NOMO-1 treated with DMSO at 0.1 percent for 48 hours (cell line): Measurements from ENCODE around the gene MYOM1.
"Not testable (repeated sequence)": the region's sequence is repeated elsewhere in the genome, so short reads cannot be mapped to it uniquely, and the experiment has no call there.

ENCODE experiments used
- DNase-seq: peaks from one replicate; lab custom pipeline; 2025; ENCODE audit not compliant: unreplicated experiment; lab: John Stamatoyannopoulos, UW

The MYOM1 gene

DNA sequence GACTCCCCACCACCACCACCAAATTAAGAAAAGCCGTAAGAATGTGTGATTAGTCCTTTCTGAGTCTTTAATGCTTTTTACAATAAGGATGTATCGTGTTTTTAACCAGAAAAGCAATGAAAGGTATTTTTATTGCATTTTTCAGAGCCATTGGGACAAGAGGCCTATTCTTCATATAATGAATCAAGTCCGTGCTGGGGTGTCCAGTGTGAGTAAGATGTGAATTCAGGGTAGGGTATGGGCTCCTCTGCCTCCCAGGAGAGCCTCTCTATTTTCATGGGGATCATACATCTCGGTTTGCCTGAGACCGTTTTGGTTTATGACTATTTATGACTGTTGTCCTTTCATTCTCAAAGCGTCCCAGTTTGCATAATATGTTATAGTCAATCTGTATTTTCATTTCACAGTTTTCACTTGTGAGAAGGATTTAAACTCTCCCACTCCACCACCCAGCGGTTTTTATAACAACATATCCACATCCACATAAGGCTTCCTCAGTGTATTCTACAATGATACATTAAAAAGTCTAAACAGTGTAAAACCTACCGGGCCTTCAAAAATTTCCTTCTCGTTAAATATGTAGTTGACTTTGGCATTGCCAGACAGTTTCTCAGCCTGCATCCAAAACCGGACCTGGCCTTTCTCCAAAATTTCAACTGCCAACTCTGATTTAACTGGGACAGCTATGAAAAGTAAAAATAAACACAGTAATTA, 126.0 kb downstream of the MYOM1 start:
- no peak for DNase-seq

DNA sequence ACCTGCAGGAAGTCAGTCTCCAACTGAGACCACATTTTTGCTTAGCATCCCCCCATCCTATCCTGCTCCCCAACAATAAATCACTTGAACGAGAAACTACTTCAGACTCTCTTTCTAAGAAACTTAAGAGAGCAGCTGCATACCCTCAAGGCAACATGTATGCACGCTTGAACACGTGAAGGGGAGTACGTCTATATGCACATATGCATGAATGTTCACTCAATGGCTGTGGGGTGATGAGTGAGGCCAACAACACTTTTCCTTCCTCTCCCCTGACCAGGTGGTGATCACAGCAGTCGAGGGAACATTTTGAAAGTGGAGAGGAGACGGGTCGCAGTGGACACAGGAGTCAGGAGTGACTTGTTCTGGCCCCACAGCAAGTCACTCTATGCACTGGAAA, 127.0 kb downstream of the MYOM1 start:
- no peak for DNase-seq

DNA sequence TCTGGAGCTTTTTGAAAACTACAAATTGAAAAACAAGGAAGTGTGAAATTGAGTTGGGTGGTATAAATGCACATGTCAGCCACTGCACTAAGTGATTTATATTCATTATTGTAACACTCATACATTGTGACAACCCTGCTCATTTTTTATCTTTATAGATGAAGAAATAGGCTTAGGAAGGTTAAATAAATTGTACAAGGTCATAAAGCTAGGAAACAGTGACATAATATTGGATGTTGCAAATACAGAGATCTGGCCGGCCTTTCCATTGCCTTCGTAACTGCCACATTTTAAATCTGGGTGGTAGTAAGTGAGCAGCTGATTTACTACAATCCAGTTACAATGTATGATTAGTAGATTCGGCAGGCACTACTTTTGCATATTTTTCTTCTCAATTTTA, 130.2 kb downstream of the MYOM1 start:
- peak; percentile 83 for DNase-seq

DNA sequence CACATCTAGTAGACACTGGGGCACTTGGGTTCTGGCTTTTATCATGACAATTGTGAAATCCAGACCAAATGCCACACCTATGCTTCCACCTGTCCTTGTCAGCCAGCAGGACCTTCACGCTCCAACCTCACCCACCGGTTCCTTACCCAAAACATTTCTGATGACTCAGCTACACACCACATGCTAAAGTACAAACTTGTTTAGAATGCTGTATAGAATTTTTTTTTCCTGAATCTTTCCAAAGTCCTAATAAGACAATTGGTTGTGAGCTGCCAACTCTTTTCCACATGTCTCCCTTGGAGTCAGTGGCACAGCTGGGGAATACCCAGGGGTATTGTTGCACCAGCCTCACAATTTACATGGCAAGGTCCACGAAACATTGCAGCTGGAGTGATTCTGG, 131.3 kb downstream of the MYOM1 start:
- no peak for DNase-seq

DNA sequence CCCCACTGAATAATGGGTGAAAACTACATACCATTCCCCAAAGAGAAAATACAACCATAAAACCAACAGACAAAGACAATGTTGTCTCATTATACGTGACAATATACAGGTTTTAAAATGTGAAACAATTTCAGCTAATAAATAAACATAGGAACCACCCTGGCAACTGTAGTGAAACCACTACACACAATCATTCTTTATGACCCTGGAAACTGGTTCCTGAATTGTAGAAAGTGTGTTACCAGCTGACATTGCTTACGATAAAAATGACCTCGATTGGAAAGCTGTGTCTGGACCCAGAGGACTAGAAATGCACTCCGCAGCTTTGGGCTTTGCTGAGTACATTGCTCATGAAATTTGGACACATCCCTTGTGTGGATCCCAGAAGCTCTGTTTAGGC, 132.9 kb downstream of the MYOM1 start:
- DNase-seq, result peak; percentile 42

DNA sequence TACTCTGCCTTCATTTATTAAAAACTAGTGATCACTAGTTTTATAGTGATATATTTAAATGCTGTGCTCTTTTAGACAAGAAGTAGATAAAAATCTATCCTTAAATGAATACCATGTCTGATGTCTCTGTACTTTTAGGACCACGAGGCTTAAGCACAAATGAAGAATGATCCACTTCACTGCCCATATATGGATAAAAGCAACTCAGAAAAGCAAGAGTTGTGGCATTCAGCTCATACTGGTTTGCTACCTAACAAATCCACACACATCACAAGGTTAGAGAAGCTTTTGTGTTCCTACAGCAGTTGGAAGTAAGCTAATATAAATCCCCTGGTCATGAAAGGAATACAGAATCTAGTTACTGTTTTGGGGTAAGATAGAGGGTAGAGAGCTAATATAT, 134.2 kb downstream of the MYOM1 start:
- DNase-seq, result no peak

DNA sequence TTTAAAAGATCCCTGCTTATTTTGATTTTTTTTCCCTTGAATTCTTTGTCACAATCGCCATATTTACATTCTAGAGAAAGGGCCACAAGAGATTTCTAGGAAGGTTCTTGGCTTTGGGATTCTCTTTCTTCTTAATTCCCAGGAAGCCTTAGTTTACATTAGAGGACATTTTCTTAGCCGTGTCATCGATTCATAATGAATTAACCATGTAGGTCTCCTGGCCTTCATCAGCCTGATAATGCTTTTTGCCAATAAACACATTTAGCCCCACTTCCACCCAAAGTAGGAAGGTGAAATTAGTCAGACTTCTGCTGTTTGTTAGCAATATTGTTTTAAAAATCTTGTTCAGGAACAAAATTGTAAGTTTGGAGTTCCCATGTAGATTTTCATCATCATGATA, 135.6 kb downstream of the MYOM1 start:
- DNase-seq, result no peak

DNA sequence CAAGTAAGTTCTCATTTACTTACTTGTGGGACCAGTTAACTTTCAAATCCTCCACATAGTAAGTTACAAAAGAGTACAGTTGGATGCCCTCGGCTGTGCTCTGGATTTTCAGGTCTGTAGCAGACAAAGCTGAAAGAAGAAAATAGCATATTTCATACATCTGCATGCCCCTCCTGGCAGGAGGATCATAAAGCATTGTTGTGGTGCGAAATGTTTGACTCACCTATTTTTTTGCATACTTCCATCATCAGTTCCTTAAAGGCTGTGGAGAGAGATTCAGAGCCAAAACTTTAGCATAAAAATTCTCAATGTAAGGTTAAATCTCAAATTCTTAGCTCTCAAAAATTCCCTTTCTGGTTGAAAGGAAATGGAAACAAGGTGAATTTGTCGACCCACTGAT, 136.0 kb downstream of the MYOM1 start:
- DNase-seq, result no peak

DNA sequence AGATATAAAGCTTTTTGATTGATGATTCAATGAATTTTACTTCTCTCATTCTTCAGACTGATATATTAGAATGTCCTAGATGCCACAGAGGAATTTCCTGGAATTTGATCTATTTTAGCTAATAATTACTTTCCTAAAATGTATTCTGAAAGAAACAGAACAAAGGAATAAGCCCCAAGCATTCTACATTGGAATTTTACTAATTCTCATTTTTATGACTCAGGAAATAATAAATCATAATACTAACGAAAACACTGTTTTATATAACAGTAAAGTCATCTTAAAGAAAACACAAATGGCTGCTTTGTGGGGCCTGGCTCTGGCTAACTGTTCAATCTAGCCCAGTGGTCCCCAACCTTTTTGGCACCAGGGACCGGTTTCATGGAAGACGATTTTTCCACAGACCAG, 138.2 kb downstream of the MYOM1 start:
- DNase-seq, result no peak

DNA sequence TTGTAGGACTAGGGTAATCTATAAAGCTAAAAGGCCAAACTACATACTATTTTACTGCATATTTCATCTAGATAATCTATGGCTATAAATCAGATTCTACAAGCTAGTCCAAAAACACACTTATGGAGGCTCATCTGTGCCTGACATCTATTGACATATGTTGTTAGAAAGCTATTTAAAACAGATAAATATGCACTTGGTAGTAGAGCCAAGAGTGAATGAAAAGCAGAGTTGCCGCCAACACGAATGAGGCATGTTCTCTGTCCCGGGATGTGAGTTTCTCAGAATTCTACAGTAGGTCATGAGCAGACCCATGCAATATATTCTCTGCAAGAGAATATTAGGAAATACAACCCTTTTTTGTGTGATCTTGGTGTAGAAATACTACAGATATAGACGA, 140.1 kb downstream of the MYOM1 start:
- no peak for DNase-seq

DNA sequence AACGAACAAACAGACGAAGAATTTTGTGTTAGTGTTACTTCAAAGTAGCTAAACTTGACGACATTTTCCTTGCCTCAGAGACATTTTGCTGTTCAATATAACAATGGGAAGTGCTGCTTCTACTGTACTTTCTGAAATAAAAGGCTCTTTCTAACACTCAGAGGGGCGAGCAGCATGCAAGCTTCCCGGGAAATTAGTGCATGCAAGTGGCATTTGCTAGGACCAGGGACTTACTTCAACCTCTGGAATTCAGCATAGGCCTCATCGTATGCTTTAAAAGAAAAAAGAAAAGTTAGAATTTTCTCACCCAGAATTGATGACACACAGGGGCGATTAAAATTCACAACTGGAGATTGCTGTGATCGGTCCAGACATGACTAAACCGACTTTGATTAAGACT, 144.3 kb downstream of the MYOM1 start:
- no peak for DNase-seq

DNA sequence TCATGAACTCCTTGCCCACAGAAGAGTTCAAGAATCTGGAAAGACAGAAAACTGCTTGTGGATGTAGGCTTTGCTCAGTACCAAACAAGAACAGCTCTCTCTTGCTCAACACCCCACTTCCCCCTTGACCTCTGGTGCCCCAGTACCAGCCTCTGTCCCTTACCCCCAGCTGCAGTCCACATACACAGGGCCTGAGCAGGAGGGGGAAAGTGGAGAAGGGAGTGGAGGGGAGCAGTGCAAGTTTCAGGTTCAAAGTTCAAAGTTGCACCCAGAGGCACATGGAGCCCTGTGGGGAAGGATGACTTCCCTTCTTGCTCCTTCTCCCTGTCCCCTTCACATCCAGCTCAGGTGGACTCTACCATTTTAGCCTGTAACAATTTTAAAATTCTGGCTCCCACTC, 145.7 kb downstream of the MYOM1 start:
- peak; percentile 57 for DNase-seq

DNA sequence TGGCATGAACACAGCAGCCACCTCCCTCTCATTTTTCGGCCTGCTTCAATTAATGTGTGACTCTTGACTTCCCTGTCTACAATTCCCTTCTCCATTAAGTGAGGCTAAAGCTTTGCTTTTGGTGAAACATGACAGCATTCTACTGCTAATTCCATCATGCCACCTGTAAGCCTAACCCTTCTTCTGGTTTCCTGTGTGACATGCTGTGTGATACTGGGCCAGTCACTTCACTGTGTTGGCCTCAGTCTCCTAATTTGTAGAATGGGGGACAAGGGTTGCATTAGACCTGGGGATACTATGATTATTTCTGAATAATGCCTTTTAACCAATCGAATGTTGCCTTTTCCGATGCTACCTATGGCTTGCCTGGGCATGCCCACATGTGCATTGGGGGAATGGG, 146.4 kb downstream of the MYOM1 start:
- not testable (repeated sequence) for DNase-seq

DNA sequence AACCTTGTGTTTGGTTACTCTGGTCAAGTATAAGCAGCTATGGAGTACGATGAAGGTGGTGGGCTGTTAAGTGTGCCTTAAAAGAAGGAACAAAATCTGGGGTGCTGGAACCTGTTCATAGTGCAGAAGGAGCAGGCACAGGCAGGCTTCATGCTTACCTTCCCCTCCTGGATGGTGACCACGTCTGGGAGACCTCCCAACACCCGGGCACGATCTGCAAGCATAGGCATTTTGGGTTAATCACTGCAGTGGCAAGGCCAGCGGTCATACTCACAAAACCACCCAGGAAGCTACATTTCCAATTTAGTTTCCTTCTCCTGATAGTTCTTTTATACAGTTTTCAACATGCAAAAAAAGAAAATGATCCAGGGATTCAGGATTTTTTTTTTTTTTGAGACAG, 148.1 kb downstream of the MYOM1 start:
- DNase-seq, result no peak

DNA sequence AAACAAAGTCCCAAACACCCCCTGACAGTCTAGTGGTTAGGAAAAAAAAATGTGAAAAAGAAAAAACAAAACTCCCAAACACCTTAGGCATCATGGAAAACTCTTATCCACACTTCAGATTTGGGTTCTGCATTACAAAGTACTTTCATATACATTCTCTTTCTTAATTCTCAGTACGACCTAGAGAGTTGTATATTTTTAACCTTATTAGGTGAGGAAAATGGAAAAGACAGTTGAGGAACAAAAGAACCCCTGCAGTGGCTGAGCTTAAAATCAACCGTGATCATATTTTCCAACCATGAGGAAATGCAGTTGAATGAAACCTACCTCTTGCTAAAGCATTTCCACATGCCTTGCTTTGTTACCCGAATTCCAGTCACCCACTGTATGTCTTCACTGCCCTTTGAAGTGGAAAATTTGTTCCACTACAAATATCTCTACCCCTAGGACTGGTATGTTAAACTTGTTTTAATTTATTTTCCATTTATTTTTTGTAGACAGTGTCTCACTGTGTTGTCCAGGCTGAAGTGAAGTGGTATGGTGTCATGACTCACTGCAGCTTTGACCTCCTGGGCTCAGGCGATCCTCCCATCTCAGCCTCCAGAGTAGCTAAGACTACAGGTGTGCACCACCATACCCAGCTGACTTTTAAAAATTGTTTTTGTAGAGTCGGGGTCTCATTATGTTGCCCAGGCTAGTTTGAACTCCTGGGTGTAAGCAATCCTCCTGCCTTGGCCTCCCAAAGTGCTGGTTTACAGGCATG, 149.9 kb downstream of the MYOM1 start:
- DNase-seq, result no peak

DNA sequence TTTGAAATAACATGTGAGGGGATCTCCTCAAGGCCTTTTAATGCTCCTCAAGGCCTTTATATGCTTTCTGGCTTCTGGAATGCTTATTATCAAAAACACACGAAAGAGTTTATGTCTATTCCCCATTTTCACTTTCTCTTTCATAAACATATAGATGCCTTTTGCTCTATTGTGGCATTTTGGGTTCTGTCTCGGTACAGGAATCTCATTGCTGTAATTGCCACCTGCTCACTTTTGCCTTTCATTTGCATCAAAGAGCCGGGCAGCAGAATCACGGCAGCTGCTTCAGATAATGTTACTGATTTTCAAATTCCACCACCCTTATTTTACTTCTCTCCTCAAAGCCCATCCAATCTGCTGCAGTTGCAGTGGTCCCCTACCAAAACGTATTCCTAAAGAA, 152.0 kb downstream of the MYOM1 start:
- DNase-seq, result no peak

DNA sequence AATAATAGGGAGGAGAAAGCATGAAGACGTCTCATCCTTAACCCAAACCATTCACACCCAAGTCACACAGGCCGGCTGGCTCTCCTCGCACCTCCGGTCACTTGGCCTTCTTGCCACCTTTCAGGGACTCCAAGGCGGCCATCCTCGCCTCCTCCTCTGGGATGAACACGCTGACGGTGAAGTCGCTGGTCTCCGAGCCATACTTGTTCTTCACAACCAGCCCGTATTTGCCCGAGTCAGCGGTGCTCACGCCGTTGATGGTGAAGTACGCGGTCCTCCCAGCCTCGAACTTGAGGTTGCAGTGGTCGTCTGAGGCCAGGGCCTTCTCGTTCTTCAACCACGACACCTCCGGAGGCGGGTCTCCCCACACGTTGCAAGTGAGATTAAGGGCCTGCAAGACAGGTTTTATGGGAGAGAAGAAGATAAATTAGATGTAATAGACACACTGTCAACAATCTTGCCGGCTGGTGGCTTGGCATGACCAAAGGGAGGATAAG, 152.6 kb downstream of the MYOM1 start:
- no peak for DNase-seq

DNA sequence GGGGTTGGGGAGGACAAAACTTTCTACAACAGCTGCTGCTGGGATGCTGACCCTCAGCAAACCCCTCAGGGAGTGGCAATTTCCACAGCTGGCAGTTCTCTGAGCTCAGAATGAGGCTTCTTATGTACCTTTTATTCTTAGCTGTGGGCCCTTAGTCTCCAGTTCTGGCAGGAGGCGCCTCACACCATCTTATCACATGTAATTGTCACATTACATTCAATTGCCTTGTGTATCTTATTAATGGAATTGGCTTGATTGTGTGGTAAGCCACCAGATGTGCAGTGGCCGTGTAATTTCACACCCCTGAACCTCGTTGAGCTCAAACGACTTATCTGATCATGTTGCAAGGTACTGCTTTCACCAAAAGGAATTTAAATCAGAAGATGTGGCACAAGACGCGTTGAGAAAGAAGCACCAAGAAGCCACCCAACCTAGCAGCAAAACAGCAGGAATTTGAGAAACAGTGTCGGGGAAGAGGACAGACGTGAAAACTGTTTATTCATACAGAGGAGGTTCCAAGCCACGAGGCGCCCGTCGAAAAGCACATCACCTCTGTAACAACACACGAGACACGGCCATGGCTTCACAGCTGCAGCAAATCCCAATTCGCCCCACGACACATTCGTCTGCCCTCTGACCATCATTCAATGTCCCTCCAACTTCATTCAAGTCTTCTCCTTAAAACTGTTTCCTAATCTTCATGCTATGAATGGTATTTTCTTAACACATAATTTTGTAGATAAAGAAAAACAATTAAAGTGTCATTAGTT, 153.2 kb downstream of the MYOM1 start:
- no peak for DNase-seq

DNA sequence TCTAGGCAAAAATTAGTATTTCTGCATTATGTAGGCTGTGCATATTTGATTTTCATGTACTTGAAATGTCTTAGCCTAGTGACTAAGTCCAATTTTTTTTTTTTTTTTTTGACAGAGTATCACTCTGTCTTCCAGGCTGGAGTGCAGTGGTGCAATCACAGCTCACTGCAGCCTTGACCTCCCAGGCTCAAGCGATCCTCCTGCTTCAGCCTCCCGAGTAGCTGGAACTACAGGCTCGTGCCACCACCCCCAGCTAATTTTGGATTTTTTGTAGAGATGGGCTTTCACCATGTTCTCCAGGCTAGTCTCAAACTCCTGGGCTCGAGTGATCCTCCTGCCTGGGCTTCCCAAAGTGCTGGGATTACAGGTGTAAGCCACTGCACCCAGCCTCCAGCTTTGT, 156.0 kb downstream of the MYOM1 start:
- not testable (repeated sequence) for DNase-seq

DNA sequence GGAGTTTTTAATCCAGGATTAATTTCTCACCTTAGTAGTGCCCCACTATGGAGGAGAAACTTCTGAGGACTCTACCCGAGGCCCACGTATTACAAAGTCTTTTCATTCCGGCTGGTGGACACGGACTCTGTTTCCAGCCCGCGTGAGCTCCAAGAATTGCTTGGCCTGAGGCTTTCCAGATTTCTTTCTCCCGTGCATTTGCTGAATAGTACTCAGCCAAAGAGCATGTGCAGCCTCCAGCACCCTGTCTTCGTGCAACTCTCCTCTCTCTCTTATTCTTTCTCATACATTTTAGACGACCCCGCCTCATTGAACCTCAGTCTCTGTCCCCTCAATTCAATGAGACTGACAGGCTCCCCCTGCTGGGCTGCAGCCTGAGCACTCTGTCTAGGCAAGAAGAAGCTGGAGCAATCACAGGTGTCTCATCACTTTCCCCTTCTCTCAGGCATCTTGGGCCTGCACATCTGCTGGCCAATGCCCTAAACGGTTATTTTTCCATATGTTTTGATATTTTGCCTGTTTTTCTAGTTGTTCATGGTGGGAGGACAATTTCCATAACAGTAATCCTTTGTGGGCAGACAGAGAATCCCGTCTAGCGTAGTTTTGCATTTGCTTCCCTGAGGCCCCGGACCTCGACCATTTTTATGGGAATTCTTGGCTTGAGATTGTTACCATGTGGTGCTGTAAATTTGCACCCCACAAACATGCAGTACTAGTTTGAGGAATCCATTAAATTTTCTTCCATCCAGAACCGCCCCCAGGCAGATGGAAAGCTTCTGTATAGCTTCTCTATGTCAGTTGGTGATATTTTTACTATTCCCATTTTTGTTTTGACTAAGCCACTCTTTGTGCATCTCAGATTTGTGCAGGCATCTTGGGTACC, 156.7 kb downstream of the MYOM1 start:
- DNase-seq, result peak; percentile 34
